HG02938 (cell line): ENCODE data around the gene RRP12.
"Not testable (repeated sequence)": the region's sequence is repeated elsewhere in the genome, so short reads cannot be mapped to it uniquely, and the experiment has no call there.

ENCODE experiments used
- ATAC-seq: cut with Tn5 transposase; IDR thresholded peaks from one replicate; pipeline ENCODE4 v1.9.1; 2021; ENCODE audit warnings: mild to moderate bottlenecking, moderate library complexity; ENCODE audit not compliant: unreplicated experiment

The RRP12 gene

DNA sequence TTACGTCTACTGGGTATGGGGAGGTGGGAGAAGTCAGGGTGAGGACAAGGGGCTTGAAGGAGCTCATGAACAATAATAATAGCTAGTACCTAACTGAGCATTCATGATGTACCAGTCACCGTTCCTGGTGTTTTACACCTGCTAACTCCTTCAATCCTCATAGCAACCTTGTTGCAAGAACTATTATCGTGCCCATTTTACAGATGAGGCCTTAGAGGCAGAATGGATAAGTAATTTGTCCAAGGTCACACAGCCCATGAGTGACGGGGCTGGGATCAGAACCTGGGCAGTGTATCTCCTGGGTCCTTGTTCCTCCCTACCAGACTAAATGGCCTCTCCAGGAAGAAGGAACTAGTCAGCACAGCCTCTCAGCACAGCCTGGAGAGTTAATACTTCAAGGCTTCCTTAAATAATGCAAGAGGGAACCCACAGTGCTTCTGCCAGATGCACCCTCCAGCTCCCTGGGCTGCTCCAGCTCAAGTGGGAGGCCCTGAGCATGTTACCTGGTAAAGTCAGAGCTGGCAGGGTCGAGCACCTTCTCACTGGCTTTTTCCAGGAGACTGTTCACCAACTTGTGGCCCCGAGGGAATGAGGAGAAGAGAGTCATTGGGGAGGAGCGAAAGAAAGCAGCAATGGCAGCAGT is 28.8 kb downstream of the RRP12 start:
- ATAC-seq, result no peak

DNA sequence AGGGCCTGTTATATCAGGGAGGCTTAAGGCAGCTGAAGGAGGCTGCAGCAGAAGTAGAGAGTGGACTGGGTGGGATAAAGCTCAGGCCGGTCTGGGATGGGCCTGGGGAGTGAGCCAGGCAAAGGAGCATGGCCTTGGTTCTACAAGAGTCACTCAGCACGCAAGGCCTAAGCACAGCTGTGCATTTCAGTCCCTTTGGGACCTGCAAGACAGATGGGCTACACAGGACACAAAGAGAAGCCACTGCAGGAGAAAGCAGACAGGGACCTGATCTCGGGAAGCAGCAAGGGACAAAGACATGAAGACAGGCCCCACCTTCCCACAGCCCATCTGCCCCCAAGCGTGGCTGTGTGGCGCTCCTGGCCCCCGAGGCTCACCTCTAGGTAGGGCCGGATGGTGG is 29.4 kb downstream of the RRP12 start:
- ATAC-seq, result no peak

DNA sequence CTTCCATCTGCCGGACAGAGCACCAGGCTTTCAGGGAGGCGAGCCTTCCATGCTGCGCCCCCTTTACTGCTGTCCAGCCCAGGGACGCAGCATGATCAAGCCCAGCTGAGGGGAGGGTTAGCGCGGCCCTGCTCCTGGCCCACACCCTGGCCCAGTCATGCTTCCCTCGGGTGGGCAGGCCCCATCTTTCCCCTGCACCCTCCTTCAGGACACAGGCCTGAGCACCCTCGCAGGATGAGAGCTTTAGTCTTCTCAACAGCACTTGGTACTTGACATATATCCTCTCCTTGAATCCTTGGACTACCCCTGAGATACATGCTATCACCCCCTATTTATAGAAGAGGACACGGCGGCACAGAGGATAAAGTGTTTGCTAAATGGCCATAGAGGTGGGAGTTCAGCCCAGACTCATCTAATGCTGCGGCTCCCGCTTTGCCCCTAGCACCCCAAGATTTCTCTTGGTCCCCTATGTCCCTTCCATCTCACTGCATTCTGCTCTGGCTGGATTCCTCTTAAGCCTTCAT is 34.0 kb downstream of the RRP12 start:
- no peak for ATAC-seq

DNA sequence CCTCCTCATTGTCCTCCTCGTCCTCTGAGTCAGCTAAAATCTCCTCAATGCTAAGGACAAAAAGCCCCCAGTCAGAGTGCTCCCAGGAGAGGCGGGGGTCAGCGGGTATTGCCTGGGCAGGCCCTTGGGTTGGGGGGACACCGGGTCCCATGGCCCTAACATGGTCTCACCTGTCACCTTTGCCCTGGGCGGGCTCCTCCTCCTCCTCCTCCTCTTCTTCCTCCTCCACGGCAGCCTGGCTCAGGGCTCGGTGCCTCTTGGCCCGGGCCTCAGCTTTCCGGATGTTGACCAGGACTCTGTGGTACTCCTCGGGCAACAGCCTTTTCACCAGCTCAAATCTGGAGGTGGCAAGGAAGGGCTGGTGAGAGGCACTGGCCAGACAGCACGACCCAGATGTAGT is 34.6 kb downstream of the RRP12 start:
- ATAC-seq, result no peak

DNA sequence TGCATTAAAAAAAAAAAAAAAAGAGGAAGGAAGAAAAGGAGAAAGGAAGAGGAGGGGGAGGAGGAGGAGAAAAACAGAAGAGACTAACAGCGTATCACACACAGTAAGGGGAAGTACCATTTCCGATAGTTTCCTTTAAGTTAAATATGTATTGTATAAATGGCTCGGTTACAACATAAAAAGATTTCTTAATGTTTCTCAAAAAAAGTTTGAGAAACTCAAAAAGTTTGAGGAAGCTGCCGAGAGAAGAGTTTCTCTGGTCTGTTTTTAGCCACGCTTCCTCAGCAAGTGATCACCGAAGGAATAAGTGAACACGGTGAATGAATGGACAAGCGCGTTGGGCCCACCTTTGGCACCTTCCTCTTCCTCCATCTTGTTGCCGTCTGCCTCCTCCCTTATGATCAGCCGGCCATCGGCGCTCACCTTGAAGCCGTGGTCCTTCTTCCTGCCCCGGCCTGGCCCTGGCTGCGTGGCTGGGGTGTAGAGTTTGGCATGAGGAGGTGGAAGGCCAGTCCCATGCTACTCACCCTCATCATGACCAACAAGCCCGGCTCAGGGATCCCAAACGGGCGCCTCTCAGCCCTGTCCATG is 35.3 kb downstream of the RRP12 start:
- ATAC-seq, result no peak

DNA sequence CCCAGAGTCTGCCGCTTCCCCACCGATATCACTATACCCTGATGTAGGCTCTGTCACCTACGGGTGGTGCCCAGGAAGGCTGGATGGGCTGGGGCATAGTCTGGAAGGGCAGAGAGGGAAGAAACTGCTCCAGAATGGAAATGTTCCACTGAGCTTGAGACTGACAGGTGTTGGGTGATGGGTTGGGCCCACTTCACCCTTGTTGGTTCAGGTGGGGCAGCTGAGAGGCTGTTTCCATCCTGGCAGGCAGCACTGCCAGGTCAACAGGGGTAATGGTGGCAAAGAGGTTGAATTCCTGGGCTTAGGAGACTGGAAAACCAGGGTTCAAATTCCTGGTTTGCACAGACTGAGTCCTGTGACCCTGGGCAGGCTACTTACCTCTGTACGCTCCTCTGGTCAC is 38.1 kb downstream of the RRP12 start:
- ATAC-seq, result no peak

DNA sequence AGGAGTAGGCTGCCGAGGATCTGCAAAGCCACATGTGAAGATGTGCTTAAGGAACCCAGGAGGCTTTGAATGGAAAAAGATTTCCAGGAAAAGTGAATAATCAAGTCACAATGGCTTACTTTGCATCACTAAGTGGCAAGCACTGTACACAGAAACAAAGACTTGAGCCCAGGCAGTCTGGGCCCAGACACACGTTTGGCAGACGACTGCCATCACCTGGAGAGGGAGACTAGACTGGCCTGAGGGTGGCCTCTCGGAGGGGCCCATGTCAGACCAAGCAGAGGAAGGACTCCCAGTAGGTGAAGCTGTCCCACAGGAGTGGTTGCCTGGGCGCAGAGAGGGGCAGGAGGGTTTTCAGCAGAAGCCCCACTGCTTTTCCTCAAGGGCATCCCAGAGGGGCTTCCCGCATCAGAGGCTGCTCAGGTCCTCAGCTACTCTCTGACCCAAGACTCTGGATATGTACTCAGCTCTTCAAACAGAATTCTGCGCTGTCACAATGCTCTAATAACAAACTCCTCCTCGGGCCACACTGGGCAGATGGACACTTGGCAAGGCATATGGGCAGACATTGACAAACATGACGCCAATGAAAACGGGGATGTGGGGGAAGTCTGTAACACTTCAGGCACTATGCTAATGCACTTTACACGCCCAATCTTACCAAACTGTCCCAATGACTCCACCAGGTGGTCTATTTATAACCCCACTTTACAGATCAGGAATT is 38.7 kb downstream of the RRP12 start:
- ATAC-seq, result no peak

DNA sequence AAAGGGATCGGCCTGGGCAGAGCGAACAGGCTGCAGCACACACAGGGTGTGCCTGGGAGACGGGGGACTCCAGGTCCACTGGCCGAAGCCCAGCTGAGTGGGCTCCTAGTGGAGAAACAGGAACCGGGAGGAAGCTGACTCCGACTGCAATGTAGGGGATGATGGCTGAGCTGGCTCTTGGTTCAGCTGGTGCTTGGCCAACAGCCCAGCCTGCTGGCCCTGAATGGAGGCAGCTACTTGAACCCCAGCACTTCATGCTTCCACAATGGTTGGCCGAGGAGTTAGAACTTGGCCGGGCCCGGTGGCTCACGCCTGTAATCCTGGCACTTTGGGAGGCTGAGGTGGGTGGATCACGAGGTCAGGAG is 39.6 kb downstream of the RRP12 start:
- ATAC-seq, result no peak

DNA sequence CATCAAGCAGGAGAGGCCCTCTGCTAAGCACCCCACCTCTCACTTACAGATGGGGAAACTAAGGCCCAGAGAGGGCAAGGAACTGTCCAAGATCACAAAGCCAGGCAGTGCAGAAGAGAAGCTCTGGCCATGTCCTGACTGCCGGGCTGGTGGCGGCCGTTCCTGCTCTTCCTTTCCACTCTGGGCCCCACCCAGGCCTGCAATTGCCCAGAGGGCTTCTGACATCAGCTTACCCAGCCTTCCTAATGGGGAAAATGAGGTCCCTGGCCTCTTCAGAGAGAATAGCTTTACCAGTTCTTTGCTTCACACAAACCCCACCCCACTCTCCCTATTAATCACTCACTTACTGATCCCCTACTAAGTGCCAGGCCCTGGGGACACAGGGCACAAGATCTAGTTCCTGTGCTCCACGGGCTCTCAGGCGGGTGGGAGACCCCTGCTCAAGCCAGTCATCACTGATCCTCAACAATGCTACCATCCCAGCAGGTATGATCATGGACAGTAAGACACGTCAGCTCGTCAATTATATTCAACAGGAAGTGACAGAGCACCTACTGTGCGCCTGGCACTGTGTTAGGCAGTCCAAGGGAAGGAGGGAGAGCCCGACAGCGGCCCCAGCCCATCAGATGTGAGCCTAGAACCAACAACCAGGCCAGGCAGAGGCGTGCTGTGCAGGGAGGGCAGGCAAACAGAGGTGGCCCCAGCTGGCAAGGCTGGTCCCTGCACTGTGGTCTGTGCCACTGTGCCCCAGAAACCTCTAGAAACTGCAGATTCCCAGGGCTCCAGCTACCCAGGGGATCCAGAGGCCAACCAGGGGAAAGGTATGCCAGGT is 40.2 kb downstream of the RRP12 start:
- no peak for ATAC-seq

DNA sequence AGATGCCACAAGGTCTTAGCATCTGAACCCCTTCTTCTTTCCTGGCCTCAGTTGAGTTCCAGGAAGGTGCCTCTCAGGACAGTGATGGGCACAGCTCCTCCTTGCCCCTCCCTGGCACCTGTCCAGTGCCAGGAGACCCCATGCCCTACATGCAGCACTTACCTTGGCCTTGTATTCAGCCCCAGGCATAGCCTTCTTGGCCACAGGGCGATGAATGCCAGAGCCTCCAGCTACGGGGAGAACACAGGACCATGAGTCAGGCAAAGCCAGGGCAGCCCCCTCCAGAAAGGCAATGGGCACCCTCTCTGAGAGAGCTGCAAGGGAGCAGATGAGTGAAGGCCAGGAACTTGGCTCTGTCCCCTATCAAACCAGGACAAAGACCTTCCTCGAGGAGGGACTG is 42.4 kb downstream of the RRP12 start:
- ATAC-seq, result no peak

DNA sequence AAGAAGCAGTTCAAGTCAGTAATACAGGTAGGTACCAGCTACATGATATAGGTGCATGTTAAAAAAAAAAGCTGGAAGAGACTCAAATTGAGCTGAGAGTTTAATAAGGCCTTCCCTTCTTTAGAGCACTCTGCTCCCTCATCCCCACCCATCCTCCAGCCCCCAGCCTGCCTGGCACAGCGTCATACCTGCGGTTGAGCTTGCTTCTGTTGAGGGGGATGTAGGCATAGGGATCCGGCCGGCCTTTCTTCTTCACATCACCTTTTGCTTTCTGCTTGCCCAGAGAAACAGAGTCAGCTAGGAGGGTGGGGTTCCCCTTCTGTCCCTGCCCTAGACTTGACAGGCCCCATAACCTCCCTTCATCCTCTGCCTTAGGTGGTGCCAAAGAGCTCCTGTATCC is 42.8 kb downstream of the RRP12 start:
- no peak for ATAC-seq

DNA sequence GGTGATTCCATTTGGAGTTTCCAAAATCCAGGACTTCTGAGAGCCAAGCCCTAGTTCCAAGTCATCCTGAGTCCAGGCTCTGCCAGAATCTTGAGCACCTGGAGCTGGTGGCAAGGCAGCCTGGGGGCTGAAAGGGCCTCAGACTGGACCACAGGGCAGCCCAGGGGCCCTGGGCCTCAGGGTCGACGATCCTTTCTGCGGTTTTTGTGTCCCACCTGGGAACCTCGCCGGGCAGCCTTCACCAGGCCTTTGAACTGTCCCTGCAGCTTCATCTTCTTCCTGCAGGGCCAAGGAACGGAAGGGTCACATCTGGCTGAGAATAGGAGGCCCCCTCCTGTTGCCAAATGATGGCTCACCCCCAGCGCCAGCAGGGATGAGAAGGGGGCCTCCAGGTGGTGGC is 44.2 kb downstream of the RRP12 start:
- ATAC-seq, result no peak

DNA sequence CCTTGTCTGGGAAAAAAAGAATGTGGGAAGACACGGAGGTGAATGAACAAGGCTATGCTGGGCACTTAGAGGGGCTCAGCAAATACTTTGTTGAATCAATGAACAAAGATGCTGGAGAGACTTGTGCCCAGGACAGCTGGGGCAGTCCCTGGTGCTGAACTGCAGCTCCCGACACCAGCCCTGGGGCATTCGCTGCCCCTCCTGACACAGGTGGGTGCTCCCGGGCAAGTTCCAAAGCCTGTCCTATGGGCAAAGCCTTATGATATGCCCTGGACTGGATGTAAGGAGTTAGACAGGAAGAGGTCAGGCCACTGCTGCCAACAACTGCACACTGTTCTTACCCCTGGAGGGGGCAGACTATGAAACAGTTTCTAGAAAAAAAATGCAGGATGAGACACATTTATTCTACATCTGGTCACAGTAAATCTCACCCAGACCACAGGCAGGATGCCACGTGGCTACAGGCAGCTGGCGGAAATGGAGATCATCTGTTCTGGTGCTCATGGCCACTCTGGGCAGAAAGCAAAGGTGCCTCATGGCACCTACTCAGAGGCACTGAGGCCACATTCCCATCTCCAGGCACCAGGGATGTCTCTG is 44.7 kb downstream of the RRP12 start:
- no peak for ATAC-seq

DNA sequence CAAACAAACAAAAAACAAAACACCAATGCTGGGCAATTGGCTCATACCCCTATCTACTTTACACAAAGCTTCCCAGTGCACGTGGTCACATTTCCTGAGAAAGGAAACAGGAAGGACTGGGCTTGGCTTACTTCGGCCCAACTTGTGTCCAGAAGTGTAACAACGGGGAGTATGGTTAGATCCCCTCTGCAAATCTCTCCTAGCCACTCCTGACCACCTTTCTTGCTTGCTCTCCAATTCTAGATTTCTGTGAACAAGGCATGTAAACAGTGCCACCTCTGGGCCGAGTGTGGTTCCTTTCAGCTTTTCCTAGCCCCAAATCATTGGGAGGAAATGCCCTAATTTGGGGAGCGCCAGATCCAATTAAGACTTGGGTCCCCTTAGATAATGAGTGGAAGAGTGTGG is 45.6 kb downstream of the RRP12 start:
- ATAC-seq, result no peak

DNA sequence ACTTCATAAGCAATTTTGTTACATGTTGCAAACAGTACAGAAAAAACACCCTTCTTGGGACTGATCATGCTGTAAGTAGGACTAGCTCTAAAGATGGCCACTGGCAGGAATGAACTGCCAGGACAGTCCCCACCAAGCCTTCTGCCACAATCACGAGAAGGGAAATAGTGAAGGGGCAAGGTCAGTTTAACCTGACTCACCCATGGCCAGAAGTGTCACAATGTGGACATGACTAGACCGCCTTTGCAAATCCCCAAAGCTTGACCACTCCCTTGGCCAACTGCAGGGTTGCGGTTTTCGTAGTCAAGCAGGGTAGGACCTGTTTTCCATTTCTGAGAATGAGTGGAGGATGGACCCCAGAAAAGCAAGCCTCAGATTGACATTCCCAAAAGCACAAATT is 47.2 kb downstream of the RRP12 start:
- ATAC-seq, result no peak

DNA sequence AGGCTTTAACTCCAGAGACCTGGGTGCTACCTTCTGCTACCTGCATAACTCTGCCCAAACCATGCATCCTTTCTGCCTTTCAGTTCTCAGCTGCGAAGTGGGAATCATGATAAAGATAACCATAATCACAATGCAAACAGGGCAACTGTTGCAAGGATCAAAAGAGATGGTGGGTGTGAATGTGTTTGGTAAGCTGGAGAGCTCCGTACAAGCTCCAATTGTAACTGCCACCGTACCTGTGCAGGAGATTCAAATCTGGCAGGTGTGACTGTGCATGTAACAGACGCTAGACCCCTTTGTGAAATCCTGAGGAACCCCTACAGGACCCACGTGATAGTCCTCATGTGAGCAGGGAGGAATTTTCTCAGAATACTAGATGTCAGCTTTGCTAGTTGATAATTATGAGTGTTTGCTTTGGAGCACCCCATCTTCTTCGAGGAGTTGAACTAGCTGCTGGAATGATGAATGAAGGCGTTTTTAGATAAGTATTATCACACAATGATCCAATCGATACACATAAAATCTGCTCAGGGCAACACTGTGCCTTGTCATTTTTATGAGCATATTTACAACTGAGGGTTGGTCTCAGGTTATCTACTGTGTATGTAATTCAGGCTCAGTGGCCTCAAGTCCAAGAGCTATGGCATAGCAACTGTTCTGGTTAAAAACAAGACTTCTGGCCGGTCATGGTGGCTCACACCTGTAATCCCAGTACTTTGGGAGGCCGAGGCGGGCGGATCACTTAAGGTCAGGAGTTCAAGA is 51.2 kb downstream of the RRP12 start:
- ATAC-seq, result no peak

DNA sequence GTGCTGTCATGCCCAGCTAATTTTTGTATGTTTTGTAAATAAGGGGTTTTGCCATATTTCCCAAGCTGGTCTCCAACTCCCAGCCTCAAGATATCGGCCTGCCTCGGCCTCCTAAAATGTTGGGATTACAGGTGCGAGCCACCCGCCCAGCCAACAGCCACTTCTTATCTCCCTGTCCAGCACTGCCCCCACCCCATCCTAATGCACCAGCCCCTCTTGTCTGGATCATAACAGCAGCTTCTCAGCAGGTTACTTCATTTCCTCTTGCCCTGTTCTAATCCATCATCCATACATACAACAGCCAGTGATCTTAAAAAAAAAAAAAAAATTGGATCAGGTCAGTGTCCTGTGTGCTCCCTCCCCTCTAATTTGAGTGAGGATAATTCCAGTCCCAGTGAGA is 53.8 kb downstream of the RRP12 start:
- no peak for ATAC-seq

DNA sequence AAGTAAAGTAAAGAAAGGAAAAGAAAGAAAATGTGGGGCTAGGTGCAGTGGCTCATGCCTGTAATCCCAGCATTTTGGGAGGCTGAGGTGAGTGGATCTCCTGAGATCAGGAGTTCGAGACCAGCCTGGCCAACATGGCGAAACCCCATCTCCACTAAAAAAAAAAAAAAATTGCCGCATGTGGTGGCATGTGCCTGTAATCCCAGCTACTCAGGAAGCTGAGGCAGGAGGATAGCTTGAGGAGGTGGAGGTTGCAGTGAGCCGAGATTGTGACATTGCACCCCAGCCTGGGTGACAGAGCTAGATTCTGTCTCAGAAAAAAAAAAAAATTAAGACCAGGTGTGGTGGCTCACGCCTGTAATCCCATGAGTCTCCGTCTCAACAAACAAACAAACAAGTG is 57.5 kb downstream of the RRP12 start:
- not testable (repeated sequence) for ATAC-seq

DNA sequence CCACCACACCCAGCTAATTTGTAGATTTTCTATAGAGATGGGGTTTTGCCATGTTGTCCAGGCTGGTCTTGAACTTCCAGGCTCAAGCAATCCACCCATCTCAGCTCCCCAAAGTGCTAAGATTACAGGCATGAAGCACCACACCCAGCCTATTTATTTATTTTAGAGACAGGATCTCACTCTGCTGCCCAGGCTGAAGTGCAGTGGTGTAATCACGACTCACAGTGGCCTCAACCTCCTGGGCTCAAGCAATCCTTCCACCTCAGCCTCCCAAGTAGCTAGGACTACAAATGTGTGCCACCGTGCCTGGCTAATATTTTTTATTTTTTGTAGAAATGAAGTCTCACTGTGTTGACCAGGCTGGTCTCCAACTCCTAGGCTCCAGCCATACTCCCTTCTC is 59.7 kb downstream of the RRP12 start:
- ATAC-seq, result no peak

DNA sequence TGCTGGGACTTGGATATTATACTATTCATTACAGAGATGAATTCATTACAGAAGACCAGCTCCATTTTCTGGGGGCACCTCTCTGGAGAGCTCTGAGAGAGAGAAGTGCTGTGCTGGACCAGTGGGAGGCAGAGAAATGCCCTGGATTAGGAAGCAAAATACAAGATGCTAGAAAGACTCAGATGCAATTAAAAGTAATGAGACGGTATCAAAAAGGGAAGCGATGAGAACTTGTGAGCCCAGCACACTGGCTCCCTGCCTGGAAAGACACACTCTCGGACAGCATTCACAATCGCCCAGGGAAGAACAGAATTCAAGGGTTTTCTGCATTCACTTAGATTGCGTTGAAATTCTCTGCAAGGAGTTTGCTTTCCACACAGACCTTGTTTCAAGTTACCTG is 63.1 kb downstream of the RRP12 start:
- ATAC-seq, result no peak
